Measurements from ENCODE around the gene PTPRK.

Gene PTPRK

GRCh38 chr6:128171182-128171581 is 349.2 kb downstream of the PTPRK start:
- no peak for DNase-seq

- DNase-seq, result no peak
Measured at GRCh38 chr6:128168244-128168643, 352.2 kb downstream of the PTPRK start.

GRCh38 chr6:128167552-128167951 is 352.8 kb downstream of the PTPRK start:
- no peak for DNase-seq

GRCh38 chr6:128164254-128164653 is 356.1 kb downstream of the PTPRK start:
- no peak for DNase-seq

GRCh38 chr6:128162423-128162822 is 358.0 kb downstream of the PTPRK start:
- DNase-seq, result no peak

- no peak for DNase-seq
Measured at GRCh38 chr6:128161839-128162238, 358.6 kb downstream of the PTPRK start.

- DNase-seq, result no peak
Measured at GRCh38 chr6:128161263-128161662, 359.1 kb downstream of the PTPRK start.

GRCh38 chr6:128158496-128158895 is 361.9 kb downstream of the PTPRK start:
- DNase-seq, result no peak

GRCh38 chr6:128156321-128157111 is 363.9 kb downstream of the PTPRK start:
- DNase-seq, result peak; percentile 10

- no peak for DNase-seq
Measured at GRCh38 chr6:128155826-128156225, 364.6 kb downstream of the PTPRK start.

GRCh38 chr6:128152551-128152950 is 367.8 kb downstream of the PTPRK start:
- DNase-seq, result no peak

- no peak for DNase-seq
Measured at GRCh38 chr6:128150376-128150775, 370.0 kb downstream of the PTPRK start.

GRCh38 chr6:128149796-128150195 is 370.6 kb downstream of the PTPRK start:
- no peak for DNase-seq

GRCh38 chr6:128144320-128144719 is 376.1 kb downstream of the PTPRK start:
- DNase-seq, result no peak

- no peak for DNase-seq
Measured at GRCh38 chr6:128141932-128142331, 378.5 kb downstream of the PTPRK start.

- no peak for DNase-seq
Measured at GRCh38 chr6:128139519-128139918, 380.9 kb downstream of the PTPRK start.

GRCh38 chr6:128138694-128139093 is 381.7 kb downstream of the PTPRK start:
- no peak for DNase-seq

GRCh38 chr6:128135325-128135724 is 385.1 kb downstream of the PTPRK start:
- DNase-seq, result no peak

- DNase-seq, result no peak
Measured at GRCh38 chr6:128131566-128131965, 388.8 kb downstream of the PTPRK start.

- no peak for DNase-seq
Measured at GRCh38 chr6:128131036-128131435, 389.4 kb downstream of the PTPRK start.

- DNase-seq, result no peak
Measured at GRCh38 chr6:128129679-128130078, 390.7 kb downstream of the PTPRK start.

GRCh38 chr6:128127650-128128049 is 392.7 kb downstream of the PTPRK start:
- no peak for DNase-seq

- no peak for DNase-seq
Measured at GRCh38 chr6:128124713-128125112, 395.7 kb downstream of the PTPRK start.

- no peak for DNase-seq
Measured at GRCh38 chr6:128121610-128122009, 398.8 kb downstream of the PTPRK start.

GRCh38 chr6:128121190-128121589 is 399.2 kb downstream of the PTPRK start:
- no peak for DNase-seq

Data from hematopoietic multipotent progenitor cell treated with erythropoietin and hydrocortisone succinate and interleukin-3 and kit ligand, for 6 days (in vitro differentiated cells).